IPS-NIHi11 (cell line): Measurements from ENCODE around the gene AP3D1.
"Not testable (repeated sequence)": the region's sequence is repeated elsewhere in the genome, so short reads cannot be mapped to it uniquely, and the experiment has no call there.

Source experiments
- DNase-seq: peaks from one replicate; pipeline ENCODE4 v3.0.0; 2012; ENCODE audit warnings: mixed read lengths, low spot score

AP3D1 gene

DNA sequence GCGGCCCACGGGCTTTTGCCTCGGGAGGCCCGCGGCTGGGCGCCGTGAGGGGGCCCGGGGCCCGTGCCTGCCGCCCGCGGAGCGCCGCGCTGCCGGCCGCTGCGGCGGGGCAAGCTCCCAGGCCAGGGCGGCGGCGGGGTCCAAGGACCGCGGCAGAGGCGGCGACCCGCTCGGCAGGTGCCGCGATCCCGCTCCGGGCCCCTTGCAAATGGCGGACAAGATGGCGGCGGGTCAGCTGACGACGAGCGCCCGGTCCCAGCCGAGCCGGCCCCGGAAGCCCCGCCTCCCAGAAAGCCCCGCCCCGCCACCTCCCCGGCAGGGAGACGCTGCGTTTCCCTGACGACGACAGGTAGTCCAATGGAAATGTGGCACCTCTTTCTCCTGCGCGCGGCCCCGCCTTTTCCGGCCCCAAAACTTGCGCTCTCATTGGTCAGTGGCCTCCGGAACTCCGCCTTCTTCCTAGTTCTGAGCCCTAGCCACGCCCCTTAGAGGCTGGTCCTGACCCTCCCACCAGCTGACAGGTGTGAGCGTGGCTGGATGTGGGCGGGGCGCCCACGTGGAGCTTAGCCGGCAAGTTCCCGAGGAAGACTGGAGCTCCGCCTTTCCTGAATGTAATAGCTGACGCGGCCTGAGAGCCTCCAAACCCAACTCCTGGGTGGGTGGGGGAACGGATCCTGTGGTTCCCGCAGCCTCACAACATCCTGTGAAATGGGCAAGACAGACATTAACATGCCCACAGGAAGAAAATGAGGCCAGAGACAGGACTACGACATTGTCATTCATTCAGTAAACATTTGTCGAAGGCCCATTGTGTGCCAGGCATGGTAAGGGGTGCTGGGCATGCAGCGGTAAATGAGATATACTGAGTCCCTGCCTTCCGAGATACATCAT, at the start of gene AP3D1:
Gene AP3D1 (minus strand): TSS at position 228 of the 891 bp plus-strand sequence. CDS start 232 bp downstream, outside the sequence.
- DNase-seq: peak; percentile 100

DNA sequence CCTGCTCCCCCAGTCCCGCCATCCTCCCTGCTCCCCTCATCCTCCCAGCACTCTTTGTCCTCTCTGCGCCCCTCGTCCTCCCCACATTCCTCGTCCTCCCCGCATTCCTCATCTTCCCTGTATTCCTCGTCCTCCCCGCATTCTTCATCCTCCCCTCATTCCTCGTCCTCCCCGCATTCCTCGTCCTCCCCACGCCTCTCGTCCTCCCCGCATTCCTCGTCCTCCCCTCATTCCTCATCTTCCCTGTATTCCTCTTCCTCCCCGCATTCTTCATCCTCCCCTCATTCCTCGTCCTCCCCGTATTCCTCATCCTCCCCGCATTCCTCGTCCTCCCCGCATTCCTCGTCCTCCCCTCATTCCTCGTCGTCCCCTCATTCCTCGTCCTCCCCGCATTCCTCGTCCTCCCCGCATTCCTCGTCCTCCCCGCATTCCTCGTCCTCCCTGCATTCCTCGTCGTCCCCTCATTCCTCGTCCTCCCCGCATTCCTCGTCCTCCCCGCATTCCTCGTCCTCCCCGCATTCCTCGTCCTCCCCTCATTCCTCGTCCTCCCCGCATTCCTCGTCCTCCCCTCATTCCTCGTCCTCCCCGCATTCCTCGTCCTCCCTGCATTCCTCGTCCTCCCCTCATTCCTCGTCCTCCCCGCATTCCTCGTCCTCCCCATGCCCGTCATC, 49.4 kb upstream of the AP3D1 start:
- not testable (repeated sequence) for DNase-seq

DNA sequence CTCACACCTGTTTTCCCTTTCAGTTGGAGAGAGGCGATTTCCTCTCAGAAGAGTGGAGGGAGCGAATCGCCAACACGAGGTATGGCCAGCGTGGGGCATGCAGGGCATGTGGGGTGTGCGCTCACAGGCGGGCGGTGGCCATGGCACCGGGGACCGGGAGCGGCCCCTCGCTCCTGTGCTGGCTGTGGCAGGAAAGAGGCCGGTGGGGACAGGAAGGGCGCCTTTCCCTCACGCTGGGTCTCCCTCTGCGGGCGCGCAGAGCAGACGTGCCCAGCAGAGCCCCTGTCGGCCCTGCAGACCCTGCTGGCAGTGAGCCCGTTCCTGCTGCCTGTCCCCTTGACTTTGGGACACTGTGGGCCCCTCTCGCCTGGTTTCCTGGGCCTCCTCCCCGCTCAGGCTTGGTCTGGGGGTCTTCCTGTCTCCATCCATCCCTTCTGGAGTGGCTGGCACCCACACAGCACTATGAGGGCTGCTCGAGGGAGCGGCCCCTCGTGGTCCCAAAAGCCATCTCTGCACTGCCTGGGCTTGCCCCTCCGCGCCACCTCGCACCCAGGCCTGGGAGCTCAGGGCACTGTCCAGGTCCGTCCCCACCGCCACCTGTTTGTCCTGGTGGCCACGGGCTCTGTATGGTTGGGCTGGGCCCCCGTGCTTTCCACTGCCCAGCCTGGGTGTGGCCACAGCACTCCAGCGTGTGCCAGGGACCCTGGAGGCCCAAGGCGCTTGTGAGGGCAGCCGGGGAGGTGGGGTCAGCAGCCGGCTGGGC, 48.7 kb upstream of the AP3D1 start:
- DNase-seq: no peak

DNA sequence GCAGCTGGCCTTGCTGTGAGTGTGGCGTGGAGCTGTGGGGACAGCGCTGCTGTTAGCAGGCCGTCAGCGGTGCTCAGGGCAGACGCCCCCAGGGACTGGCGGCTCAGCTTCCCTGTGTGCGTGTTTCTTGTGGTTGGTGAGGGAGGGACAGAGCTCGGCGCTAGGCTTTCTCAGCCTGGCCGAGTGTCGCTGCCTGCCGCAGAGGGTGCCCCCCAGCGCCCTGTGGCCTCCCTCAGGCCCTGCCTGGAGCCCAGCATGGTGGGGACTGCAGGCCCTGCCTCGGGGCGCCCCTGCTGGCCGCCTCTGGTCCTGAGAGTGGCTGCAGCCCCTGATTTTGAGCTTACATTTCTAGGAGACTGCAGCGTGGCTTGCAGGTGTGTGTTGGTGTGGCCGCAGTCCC, 47.8 kb upstream of the AP3D1 start:
- peak; percentile 92 for DNase-seq

DNA sequence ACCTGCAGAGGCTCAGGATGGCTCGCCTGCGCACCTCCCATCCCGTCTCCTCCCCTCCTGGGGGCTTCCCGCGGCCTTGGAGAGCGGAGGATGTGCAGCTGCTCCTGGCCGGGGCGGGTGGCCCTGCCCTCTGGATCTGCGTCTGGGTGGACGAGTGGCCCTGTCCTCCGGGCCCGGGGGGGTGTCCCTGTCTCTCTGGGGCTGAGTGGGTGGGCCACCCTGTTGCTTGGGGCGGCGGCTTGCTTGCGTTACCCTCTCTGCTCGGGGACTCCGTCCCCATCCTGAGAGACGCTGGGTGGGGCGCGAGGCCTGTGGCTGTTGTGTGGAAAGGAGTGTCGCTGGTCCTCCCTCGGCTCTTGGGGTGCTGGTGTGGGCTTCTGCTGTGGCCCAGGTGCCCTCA, 47.0 kb upstream of the AP3D1 start:
- DNase-seq: no peak

DNA sequence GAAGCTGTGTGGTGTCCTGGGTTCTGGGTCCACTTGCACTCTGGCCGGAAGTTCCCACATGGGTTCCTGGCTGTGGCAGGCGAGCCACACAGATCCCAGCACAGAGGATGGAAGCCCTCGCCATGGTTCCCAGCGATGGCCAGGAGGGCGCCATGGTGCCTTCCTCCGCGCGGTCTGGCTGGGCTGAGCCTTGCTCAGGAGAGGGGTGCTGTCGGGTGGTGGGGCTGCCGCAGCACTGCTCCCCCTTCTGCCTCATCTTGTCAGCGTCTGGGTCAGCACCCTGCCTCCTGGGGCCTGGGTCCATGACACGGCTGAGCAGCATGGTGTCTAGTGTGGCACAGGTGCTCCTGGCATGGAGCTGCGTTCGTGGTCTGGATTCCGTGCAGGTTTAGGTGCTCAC, 45.9 kb upstream of the AP3D1 start:
- no peak for DNase-seq

DNA sequence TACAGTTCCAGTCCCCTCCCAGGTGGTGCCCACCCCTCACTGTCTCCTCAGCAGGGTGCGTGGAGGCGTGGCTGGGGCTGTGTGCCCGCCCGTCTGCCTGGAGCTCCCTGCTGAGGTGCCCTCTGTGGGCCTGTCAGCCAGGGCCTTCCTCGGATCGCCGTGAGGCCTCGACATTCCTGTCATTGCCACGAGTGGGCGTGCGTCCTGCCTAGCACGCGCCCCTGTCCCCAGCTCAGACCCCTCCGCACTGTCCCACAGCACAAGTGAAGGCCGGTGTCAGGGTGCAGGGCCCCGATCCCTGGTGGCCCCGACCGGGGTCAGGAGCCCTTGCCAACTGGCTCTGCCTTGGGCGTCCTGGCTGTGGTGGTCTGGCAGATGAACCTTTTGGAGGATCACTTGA, 44.5 kb upstream of the AP3D1 start:
- no peak for DNase-seq

DNA sequence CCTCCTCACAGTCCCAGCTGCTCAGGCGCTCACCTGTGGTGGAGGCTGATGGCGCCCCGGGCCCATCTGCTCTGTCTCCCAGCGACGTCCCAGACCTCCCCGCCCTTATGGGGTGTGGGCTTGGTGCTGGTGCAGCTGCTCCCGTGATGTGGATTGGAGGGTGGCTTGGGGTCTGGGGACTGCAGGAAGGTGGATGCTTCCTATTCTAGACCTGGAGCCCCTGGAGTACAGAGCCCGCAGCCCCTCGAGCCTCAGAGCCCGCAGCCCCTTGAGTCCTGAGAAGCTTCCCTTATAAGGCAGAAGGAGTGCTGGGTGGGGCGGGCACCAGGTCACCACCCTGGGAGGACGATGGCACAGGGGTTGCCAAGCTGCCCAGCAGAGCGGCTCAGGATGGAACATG, 44.0 kb upstream of the AP3D1 start:
- DNase-seq: no peak

DNA sequence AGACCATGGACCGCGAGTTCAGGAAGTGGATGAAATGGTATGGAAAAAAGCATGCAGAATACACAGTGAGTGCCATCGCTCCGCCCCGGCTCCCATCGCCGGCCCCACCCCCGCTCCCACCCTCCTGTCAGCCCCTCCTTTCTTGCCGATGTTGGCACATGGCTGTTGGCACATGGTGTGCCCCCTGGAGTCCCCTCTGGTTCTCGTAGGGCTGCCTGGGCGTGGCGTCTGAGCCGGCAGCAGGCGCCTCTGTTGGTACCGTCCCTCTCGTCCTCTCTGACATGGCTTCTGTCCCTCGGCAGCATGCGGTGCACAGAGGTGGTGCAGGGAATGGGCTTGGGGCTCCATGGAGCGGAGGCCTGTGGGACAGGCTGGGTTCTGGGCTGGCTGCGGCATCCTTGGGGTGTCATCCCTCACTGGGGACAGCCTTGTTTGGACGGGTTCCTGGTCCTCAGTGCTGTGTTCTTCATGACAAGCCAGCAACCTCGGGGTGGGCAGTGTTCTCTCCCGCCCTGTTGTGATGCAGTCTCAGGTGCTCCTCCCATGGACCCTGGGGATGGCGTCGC, 43.2 kb upstream of the AP3D1 start:
- no peak for DNase-seq

DNA sequence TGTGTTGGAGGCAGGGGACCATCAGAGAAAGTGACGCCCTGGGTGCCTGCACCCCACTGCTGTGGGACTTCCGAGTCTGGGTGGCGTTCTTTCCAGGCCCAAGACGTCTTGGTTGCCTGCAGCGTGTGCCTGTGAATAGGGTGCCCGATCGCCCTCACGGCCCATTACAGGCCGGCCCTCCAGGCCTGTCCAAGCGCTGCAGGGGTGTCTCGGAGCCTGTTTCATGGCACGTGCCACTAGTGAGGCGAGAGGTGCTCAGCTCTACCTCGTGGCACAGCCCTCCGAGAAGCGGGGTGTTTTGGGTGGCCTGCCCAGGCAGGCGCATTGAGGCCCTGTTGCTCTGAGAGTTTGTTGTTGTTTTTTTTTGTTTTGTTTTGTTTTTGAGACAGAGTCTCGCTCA, 42.4 kb upstream of the AP3D1 start:
- DNase-seq: no peak

DNA sequence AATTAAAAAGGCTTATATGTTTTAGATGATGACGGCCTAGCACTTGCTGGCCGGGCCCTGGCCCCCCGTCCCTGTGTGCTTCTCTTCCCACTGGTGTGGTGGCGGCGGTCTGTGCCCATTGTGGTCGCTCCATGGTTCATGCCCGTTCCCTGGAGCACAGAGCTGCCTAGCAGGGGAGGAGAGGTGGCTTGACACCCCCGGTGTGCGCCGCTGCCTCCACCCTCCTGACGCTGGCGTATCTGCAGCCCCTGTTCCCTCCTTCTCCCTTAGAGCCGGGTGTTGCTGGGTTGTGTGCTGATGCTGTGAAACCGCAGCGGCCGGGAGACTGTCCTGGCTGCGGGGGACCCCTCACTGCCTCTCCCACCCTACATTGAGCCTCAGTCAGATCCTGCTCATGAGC, 41.5 kb upstream of the AP3D1 start:
- DNase-seq: no peak

DNA sequence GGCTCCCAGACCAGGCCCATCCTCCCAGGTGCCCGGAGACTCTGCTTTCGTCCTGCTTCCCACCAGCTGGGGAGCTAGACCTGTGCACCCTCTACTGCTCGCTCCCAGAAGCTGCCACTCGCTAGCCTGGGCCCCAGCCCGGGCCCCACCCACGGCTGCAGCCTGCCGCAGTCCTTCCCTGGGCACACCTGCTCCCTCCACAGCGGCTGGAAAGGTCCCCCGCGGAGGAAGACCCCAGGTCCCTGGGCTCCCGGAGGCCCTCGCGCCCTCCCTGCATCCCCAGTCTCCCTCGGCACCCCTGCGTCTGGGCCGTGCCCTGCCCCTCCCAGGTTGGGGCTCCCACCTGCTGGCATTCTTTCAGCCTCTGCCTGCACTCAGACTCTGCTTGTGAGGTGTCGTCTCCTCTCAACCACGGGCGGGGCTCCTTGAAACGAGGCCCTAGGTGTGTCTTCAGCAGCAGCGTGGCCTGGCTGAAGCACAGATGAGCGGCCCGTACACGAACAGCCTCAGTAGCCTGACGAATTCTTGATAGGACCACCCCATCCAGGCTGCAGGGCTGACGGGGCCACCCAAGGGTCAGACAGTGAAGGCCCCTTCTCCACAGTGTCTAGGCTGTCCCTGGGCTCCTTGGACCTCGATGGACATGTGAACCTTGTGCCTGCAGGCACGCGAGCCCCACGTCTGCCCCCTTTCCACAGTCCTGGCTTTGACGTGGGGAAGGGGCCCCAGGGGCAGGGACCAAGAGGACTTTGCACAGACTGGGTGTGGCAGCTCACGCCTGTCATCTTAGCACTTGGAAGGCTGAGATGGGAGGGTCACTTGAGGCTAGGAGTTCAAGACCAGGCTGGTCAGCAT, 40.3 kb upstream of the AP3D1 start:
- no peak for DNase-seq

DNA sequence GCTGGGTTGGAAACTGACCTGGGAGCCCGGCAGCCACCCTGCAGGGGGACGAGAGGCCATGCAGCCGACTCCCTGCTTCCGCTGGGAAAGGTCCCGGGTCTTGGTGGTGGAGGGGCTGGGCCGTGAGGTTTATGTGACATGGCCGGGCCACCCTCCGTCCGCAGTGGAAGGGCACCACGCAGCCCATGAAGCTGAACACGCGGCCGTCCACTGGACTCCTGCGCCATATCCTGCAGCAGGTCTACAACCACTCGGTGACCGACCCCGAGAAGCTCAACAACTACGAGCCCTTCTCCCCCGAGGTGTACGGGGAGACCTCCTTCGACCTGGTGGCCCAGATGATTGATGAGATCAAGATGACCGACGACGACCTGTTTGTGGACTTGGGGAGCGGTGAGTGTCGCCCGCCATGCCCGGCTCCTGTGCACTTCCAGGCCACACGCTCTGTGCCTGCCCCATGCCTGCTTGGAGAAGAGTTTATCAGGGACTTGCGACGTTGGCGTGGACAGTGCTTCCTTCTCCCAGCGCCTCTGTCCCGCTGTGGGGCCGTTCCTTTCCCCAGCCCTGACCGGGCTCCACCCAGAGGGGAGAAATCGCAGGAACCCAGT, 39.6 kb upstream of the AP3D1 start:
- DNase-seq: no peak

DNA sequence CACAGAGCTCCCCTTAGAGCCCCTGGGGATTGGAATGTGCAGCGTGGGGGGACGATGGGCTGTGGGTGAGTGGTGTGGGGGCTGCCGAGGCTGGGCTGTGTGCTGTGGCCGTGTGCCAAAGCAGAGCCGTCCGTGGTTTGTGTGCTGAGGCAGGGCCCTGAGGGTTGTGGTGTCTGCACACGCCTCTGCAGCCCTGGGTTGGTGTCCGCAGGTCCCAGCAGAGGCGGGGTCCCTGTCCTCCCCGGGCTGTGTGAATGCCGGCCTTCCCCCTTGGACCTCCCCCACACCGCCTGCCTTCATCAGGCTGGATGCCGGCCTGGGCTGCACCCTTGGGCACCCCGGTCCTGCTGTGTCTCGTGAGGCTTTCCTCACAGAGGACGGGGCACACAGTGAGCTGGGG, 38.5 kb upstream of the AP3D1 start:
- DNase-seq: no peak

DNA sequence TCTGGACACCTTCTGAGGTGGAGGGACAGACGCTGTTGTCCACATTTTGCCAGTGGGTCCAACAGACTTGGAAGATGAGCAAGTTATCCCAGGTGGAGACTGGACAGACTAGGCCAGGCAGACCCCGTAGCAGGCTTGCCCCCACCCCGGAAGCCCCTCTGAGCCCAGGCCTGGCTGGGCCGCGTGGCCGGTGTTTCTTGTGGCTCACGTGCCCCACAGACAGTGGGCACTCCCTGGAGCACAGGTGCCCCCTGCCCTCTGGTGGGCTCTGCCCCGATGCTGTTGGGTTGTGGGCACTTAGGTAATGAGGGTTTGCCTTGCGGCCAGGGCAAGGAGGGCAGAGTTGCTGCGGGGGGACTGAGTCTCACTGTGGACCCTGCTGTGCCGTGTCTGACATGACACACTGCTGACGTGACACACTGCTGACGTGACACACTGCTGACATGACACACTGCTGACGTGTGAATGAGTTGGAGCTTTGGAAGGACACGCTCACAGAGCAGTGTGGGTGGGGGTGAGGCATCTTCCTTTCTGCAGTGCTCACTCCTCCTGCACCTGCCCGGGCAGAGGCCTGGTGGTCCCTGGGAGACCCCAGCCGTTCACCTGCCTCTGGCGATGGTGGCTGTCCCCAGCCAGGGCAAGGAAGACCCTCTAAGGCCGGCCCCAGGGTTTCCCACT, 37.5 kb upstream of the AP3D1 start:
- no peak for DNase-seq

DNA sequence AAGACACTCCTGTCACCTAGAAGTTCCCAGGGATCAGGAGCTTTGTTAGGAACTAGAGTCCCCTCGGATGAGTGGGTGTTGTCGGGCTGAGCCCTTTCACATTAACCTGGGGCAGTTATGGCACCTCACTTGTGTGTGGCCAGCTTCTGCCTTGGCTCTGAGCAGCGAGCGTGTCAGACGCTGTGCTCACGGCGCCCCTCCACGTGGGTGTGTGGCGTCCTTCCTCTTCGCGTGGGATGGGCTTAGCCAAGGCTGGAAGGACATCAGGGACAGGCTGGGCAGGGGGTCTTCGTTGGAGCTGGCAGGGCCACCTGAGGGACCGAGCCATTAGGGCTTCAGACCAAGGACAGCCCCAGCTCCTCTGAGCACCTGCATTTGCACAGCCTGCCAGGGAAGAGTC, 35.8 kb upstream of the AP3D1 start:
- DNase-seq: no peak

DNA sequence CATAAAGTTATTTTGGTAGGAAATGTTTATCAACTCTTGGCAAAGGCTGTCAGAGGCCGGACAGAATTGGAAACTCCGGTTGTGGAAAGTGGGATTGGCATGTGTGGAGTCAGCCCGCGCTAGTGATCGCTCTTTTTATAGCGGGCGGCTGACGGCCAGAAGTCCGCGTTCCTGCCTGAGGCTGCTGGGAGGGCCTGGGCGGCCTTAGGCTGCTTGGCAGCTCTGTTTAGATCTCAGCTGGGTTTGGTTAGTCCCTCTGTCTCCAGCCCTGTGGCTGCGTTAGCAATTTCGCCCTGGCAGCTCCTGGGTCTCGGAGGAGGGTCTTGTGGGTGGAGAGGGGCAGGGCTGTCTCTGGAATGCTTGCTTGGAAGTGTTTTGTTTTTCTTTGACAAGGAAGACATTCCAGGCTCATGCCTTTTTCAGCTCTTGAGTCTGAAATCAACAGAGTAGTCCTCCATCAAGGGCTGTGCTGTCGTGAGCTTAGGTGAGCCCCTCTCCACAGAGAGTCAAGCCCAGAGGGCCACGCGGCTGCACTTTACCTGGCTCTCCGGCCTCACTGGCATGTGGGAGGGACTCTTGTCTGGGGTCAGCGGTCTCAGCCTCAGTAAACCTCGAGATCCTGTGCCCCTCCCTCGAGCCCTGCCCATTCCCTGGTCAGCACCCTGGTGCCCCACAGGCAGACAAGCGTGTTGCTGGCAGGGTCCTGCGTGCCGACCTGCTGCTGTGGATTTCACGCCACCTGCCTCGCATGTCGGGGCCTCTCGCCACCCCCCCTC, 34.9 kb upstream of the AP3D1 start:
- no peak for DNase-seq

DNA sequence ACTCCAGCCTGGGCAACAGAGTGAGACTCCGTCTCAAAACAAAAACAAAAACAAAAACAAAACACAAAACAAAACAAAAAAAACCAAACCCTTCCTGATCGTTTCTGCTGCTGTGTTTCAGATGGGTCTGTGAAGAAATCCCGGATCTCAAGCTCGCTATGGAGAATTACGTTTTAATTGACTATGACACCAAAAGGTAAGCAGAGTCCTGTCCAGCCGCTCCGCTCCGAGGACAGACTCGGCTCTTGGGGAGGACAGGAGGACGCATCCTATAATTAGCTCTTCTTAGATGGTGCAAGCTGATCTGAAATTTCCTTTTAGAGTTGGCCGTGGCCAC, 34.3 kb upstream of the AP3D1 start:
- DNase-seq: no peak

DNA sequence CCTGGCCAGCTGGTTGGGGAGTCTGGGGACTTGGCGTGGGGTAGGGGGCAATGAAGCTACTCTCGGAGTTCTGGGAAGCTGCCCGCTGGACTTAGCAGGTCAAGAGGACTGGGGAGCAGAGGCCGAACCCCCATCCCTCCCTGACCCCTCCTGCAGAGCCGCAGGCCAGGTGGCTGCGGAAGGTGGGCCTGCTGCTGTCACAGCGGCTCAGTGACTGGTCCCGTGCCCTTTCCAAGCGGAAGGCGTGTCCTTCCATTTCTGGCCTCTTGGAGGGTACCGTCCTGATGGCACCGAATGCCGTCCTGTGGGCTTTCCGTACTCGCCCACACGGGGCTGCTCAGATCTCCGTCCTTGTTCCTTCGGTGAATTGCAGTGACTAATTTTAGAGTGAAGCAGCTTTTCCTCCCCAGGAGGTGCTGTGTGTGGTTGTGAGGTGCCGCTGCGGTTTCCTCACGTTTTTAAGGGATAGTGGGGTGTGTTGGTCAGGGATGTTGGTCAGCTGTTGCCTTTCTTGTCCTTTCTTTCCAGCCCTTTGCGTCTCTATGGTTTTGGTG, 33.1 kb upstream of the AP3D1 start:
- DNase-seq: no peak

DNA sequence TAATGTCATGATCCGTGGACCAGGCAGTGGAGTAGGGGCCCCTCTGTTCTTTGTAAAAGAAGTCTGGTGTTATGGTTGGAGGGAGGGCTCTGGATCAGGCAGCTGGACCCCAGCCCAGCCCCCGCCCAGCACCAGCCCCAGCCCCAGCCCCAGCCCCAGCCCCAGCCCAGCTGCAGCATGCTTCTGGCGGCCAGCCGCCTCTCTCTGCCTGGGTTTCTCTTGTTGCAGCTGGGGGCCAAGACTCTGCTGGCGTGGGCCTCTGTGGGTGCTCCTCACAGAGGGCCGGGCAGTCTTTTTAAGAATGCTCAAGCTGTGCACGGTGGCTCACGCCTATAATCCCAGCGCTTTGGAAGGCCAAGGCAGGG, 30.2 kb upstream of the AP3D1 start:
- no peak for DNase-seq
